ENCODE data around the gene KAZN.

- TF ChIP-seq CTCF (IDR thresholded peaks at IDR 0.05) (no peak), POLR2AphosphoS5 (IDR thresholded peaks at IDR 0.05) (no peak), POLR2A (IDR thresholded peaks at IDR 0.05) (no peak)
Observed at GRCh38 chr1:15116966-15117365, 518.5 kb downstream of the KAZN start.
